OCI-LY1 (cell line): ENCODE data around the gene CHN2.

Experiments
- H2AFZ ChIP-seq: fragments of 200-600 bp; sonication (generic), shearing (Covaris generic); 2 replicates; pipeline ENCODE4 v1.6.0; 2014; ENCODE audit warnings: antibody characterized with exemption, mild to moderate bottlenecking, low read length
- H3F3A ChIP-seq: fragments of 200-600 bp; sonication (generic), shearing (Covaris generic); 2 replicates; pipeline ENCODE4 v1.6.0; 2014; ENCODE audit warnings: mild to moderate bottlenecking, antibody characterized with exemption, low read length, moderate library complexity; ENCODE audit not compliant: insufficient read depth
- H3K27ac ChIP-seq: fragments of 200-600 bp; sonication (generic); 2 replicates; pipeline ENCODE4 v1.5.1; 2014; ENCODE audit warnings: low read length, mixed run types, mild to moderate bottlenecking, low read depth; ENCODE audit not compliant: poor library complexity, severe bottlenecking
- H3K27me3 ChIP-seq: fragments of 200-600 bp; sonication (generic); 2 replicates; pipeline ENCODE4 v1.6.0; 2014; ENCODE audit warnings: antibody characterized with exemption, mild to moderate bottlenecking, low read length, moderate library complexity; ENCODE audit not compliant: insufficient read depth
- H3K36me3 ChIP-seq: fragments of 200-600 bp; sonication (generic); 2 replicates; pipeline ENCODE4 v1.6.1; 2014; ENCODE audit warnings: mild to moderate bottlenecking, antibody characterized with exemption, low read length, moderate library complexity, mixed read lengths; ENCODE audit not compliant: insufficient read depth
- H3K4me1 ChIP-seq: fragments of 200-600 bp; sonication (generic); 2 replicates; pipeline ENCODE4 v1.5.1; 2014; ENCODE audit warnings: mild to moderate bottlenecking, low read length, moderate library complexity; ENCODE audit not compliant: insufficient read depth, severe bottlenecking
- H3K4me2 ChIP-seq: fragments of 200-600 bp; sonication (generic), shearing (Covaris generic); 2 replicates; pipeline ENCODE4 v1.6.1; 2014; ENCODE audit warnings: low read length
- H3K4me3 ChIP-seq: fragments of 200-600 bp; sonication (generic); 2 replicates; pipeline ENCODE4 v1.5.1; 2014; ENCODE audit warnings: low read length, low read depth, mild to moderate bottlenecking, mixed read lengths; ENCODE audit not compliant: poor library complexity, severe bottlenecking
- H3K79me2 ChIP-seq: fragments of 200-600 bp; shearing (Covaris generic); 2 replicates; pipeline ENCODE4 v1.6.1; 2016; ENCODE audit warnings: mixed run types, low read length, mixed read lengths; ENCODE audit not compliant: insufficient read depth
- H3K9ac ChIP-seq: fragments of 200-600 bp; sonication (generic), shearing (Covaris generic); 2 replicates; pipeline ENCODE4 v1.6.1; 2014; ENCODE audit warnings: mild to moderate bottlenecking, low read length, mixed read lengths
- H3K9me2 ChIP-seq: fragments of 200-600 bp; sonication (generic), shearing (Covaris generic); 2 replicates; pipeline ENCODE4 v1.6.1; 2014; ENCODE audit warnings: low read depth, mild to moderate bottlenecking, low read length, mixed read lengths
- H3K9me3 ChIP-seq: fragments of 200-600 bp; shearing (Covaris generic); 2 replicates; pipeline ENCODE4 v1.6.1; 2014; ENCODE audit warnings: low read length, mixed read lengths
- H4K20me1 ChIP-seq: fragments of 200-600 bp; sonication (generic), shearing (Covaris generic); 2 replicates; pipeline ENCODE4 v1.6.0; 2016; ENCODE audit warnings: mild to moderate bottlenecking, low read length; ENCODE audit not compliant: insufficient read depth
- CTCF ChIP-seq: fragments of 200-600 bp; sonication (generic), shearing (Covaris generic); IDR thresholded peaks from 2 replicates; pipeline ENCODE4 v1.5.1; 2017; ENCODE audit warnings: mild to moderate bottlenecking, antibody characterized with exemption, low read length, moderate library complexity, mixed read lengths
- EZH2 ChIP-seq: fragments of 200-600 bp; sonication (generic), shearing (Covaris generic); IDR thresholded peaks from 2 replicates; pipeline ENCODE4 v1.8.0; 2017; ENCODE audit warnings: borderline replicate concordance, mixed run types, mild to moderate bottlenecking, antibody characterized with exemption, low read length, moderate library complexity, mixed read lengths

The CHN2 gene

GRCh38 chr7:29410996-29411395 lies 216.4 kb downstream of the CHN2 start:
- Histone ChIP-seq H3K4me2 (no peak overlapping the region), H3K27me3 (0 out of 2 replicates have a peak, but pooled peaks cover 5% of the 10 kb centered on the region), H4K20me1 (no peaks in the 10 kb centered on the region), H2AFZ (no peak overlapping the region), H3K4me1 (no peaks in the 10 kb centered on the region), H3K27ac (no peak overlapping the region), H3K9me3 (no peaks in the 10 kb centered on the region), H3K4me3 (no peak overlapping the region), H3K79me2 (no peaks in the 10 kb centered on the region), H3K9ac (no peak overlapping the region), H3K36me3 (no peaks in the 10 kb centered on the region), H3K9me2 (no peaks in the 10 kb centered on the region), H3F3A (no peaks in the 10 kb centered on the region)
- no peak for TF ChIP-seq EZH2
- no peak for TF ChIP-seq CTCF

- Histone ChIP-seq H3K4me2 (no peak overlapping the region), H3K9ac (no peak overlapping the region), H3K27ac (no peak overlapping the region), H3K9me3 (no peaks in the 10 kb centered on the region), H3K36me3 (no peaks in the 10 kb centered on the region), H3K27me3 (0 out of 2 replicates have a peak, but pooled peaks cover 5% of the 10 kb centered on the region), H3F3A (no peaks in the 10 kb centered on the region), H3K9me2 (no peaks in the 10 kb centered on the region), H3K4me3 (no peak overlapping the region), H4K20me1 (no peaks in the 10 kb centered on the region), H3K4me1 (no peaks in the 10 kb centered on the region), H2AFZ (no peak overlapping the region), H3K79me2 (no peaks in the 10 kb centered on the region)
- TF ChIP-seq CTCF = no peak
Measured at GRCh38 chr7:29412912-29413311, 218.3 kb downstream of the CHN2 start.

- Histone ChIP-seq H2AFZ (no peak overlapping the region), H3K36me3 (no peaks in the 10 kb centered on the region), H3K79me2 (no peaks in the 10 kb centered on the region), H3K9ac (no peak overlapping the region), H3F3A (no peaks in the 10 kb centered on the region), H3K27me3 (0 out of 2 replicates have a peak, but pooled peaks cover 5% of the 10 kb centered on the region), H3K4me2 (no peak overlapping the region), H3K4me1 (no peaks in the 10 kb centered on the region), H3K4me3 (no peak overlapping the region), H3K9me3 (no peaks in the 10 kb centered on the region), H3K9me2 (no peaks in the 10 kb centered on the region), H4K20me1 (no peaks in the 10 kb centered on the region), H3K27ac (no peak overlapping the region)
- TF ChIP-seq EZH2 (no peak), CTCF (no peak)
Measured at GRCh38 chr7:29413626-29414136, 219.1 kb downstream of the CHN2 start.
